Left lung (tissue), 14 donors: ENCODE data around the gene CTNNBIP1. TPM values are rescaled to one million over a fixed set of nuclear protein-coding genes. Genes with fewer than 3 reads are reported as not detected.

Source experiments
- ATAC-seq: fragments of 200-7000 bp; cut with Tn5 transposase; one replicate; pipeline ENCODE4 v1.9.1; 2020; ENCODE audit warnings: moderate library complexity
- DNase-seq, 4 donors: peaks; one replicate each; pipeline ENCODE4 v3.0.0-alpha.2; 2013 to 2020
- H3K27ac ChIP-seq, 2 donors: fragments of 200-600 bp; sonication (generic) in 1 of 2; one replicate each; pipeline versions ENCODE4 v1.5.0 to v1.8.0; 2020 to 2021
- H3K27me3 ChIP-seq, 2 donors: fragments of 200-600 bp; sonication (generic) in 1 of 2; one replicate each; pipeline versions ENCODE4 v1.5.0 to v1.8.0; 2020 to 2021
- H3K36me3 ChIP-seq, 2 donors: fragments of 200-600 bp; sonication (generic) in 1 of 2; one replicate each; pipeline versions ENCODE4 v1.5.0 to v1.8.0; 2020 to 2021
- H3K4me1 ChIP-seq, 2 donors: fragments of 200-600 bp; one replicate each; pipeline ENCODE4 v1.8.0; 2021
- H3K4me3 ChIP-seq, 2 donors: fragments of 200-600 bp; sonication (generic) in 1 of 2; one replicate each; pipeline versions ENCODE4 v1.5.0 to v1.8.0; 2020 to 2021; ENCODE audit warnings: mild to moderate bottlenecking in 1 of 2
- H3K9me3 ChIP-seq, 2 donors: fragments of 200-600 bp; sonication (generic) in 1 of 2; one replicate each; pipeline versions ENCODE4 v1.5.0 to v1.8.0; 2020 to 2021
- CTCF ChIP-seq, 2 donors: fragments of 200-600 bp; sonication (generic) in 1 of 2; IDR thresholded peaks; one replicate each; pipeline versions ENCODE4 v1.5.0 to v1.8.0; 2021; ENCODE audit warnings: antibody characterized with exemption in 2 of 2
- intact Hi-C, 2 donors: fragments of 100-400 bp; cut with DNase I; formaldehyde crosslinking; loops; one replicate each; pipeline versions ENCODE4 v1.11.2 to v1.14.2; 2022
- long read RNA-seq, 12 donors: library from polyadenylated mRNA in 2 of 12; unstranded in 2 of 12; transcript quantifications; one replicate each; pipeline ENCODE4 v2.0.0 and lab custom pipeline, GENCODE V29; 2019 to 2026
- polyA plus RNA-seq, 6 donors: library from polyadenylated mRNA; unstranded; fragments of 120-200 nt; gene quantifications; one replicate each; pipeline ENCODE4 v1.2.1, GENCODE V29; 2013; ENCODE audit not compliant: insufficient read length in 6 of 6
- total RNA-seq, 2 donors: library from RNA; stranded (reverse); fragmentation: NEBNext Ultra II Directional; extraction: Animal tissue kit (Norgen Biotek cat#: 25700); gene quantifications; one replicate each; pipeline ENCODE4 v1.2.1, GENCODE V29; 2021
- donor health status: DM: no; HTN: yes; CAD: no.
- donor health status: DM: no; HTN: no; CAD: no.

CTNNBIP1 gene
- 10 to 100 TPM; 30.2 to 40.9 TPM for total RNA-seq
- polyA plus RNA-seq = 10 to 100 TPM; 41.8 to 57.1 (median 53.3) TPM
- long read RNA-seq, donor 1, transcript CTNNBIP1-204 (5 exons, 1,206 nt) = major isoform, 40 of 76 reads
- long read RNA-seq, donor 1, partial matches to known transcripts = 32 of 76 reads
- long read RNA-seq, donor 1, other reads (novel, unspliced or antisense) = 0 of 76 reads
- long read RNA-seq, donor 2, transcript CTNNBIP1-204 (5 exons, 1,206 nt) = major isoform, 32 of 50 reads
- long read RNA-seq, donor 2, partial matches to known transcripts = 16 of 50 reads
- long read RNA-seq, donor 2, other reads (novel, unspliced or antisense) = 0 of 50 reads
- long read RNA-seq, donor 3, transcript CTNNBIP1-204 (5 exons, 1,206 nt) = major isoform, 46 of 70 reads
- long read RNA-seq, donor 3, partial matches to known transcripts = 21 of 70 reads
- long read RNA-seq, donor 3, other reads (novel, unspliced or antisense) = 0 of 70 reads
- long read RNA-seq, donor 4, partial matches to known transcripts = 0 of 5 reads
- long read RNA-seq, donor 4, other reads (novel, unspliced or antisense) = 2 of 5 reads
- long read RNA-seq, donor 5, transcript CTNNBIP1-204 (5 exons, 1,206 nt) = major isoform, 44 of 66 reads
- long read RNA-seq, donor 5, partial matches to known transcripts = 20 of 66 reads
- long read RNA-seq, donor 5, other reads (novel, unspliced or antisense) = 0 of 66 reads
- long read RNA-seq, donor 6, transcript CTNNBIP1-203 (6 exons, 3,000 nt) = minor isoform, 5 of 43 reads
- long read RNA-seq, donor 6, transcript CTNNBIP1-204 (5 exons, 1,206 nt) = major isoform, 38 of 43 reads
- long read RNA-seq, donor 6, partial matches to known transcripts = 0 of 43 reads
- long read RNA-seq, donor 6, other reads (novel, unspliced or antisense) = 0 of 43 reads
- long read RNA-seq, donor 7, transcript CTNNBIP1-204 (5 exons, 1,206 nt) = major isoform, 16 of 28 reads
- long read RNA-seq, donor 7, partial matches to known transcripts = 12 of 28 reads
- long read RNA-seq, donor 7, other reads (novel, unspliced or antisense) = 0 of 28 reads
- long read RNA-seq, donor 8, transcript CTNNBIP1-204 (5 exons, 1,206 nt) = major isoform, 30 of 86 reads
- long read RNA-seq, donor 8, partial matches to known transcripts = 52 of 86 reads
- long read RNA-seq, donor 8, other reads (novel, unspliced or antisense) = 0 of 86 reads
- long read RNA-seq, donor 9 = 0 reads
- long read RNA-seq, donor 10, partial matches to known transcripts = 0 of 7 reads
- long read RNA-seq, donor 10, other reads (novel, unspliced or antisense) = 4 of 7 reads
- long read RNA-seq, donor 11, transcript CTNNBIP1-204 (5 exons, 1,206 nt) = major isoform, 44 of 60 reads
- long read RNA-seq, donor 11, partial matches to known transcripts = 14 of 60 reads
- long read RNA-seq, donor 11, other reads (novel, unspliced or antisense) = 0 of 60 reads
- long read RNA-seq, donor 12, transcript CTNNBIP1-204 (5 exons, 1,206 nt) = major isoform, 29 of 54 reads
- long read RNA-seq, donor 12, partial matches to known transcripts = 21 of 54 reads
- long read RNA-seq, donor 12, other reads (novel, unspliced or antisense) = 0 of 54 reads

- no peak for TF ChIP-seq CTCF (IDR thresholded peaks at IDR 0.05)
- DNase-seq (peak in 1 of 4 donors; percentile 99), ATAC-seq (no peak)
- H3K9me3 ChIP-seq = no peaks in the 10 kb centered on the region
- peak within 1 kb of the TSS; percentile 72 to 73 for H3K4me3 ChIP-seq
- intact Hi-C loops = no loop called here
- peak within 1 kb of the TSS; percentile 93 to 94 for H3K27ac ChIP-seq
- H3K27me3 ChIP-seq = no peaks in the 10 kb centered on the region
- no peaks in the 10 kb centered on the region for H3K36me3 ChIP-seq
- peaks cover 13 to 31% of the 10 kb centered on the region in 2 donors for H3K4me1 ChIP-seq
Observed at GRCh38 chr1:9910076-9910422, at the start of gene CTNNBIP1. TSS of gene CTNNBIP1 (minus strand) at chr1:9910269. CDS start at chr1:9872064, 38,205 bp downstream.

- no peak for TF ChIP-seq CTCF (IDR thresholded peaks at IDR 0.05)
- H3K9me3 ChIP-seq = no peaks in the 10 kb centered on the region
- no peak for DNase-seq
- peaks cover 0 to 5% of the 10 kb centered on the region in 2 donors for H3K36me3 ChIP-seq
- H3K27me3 ChIP-seq = no peaks in the 10 kb centered on the region
- ATAC-seq = no peak
- intact Hi-C loops = no loop called here
- H3K4me3 ChIP-seq = no peak overlapping the region
- H3K27ac ChIP-seq = no peak overlapping the region
- no peaks in the 10 kb centered on the region for H3K4me1 ChIP-seq
Observed at GRCh38 chr1:9957726-9958125, 47.7 kb upstream of the CTNNBIP1 start.

GRCh38 chr1:9946315-9946714 lies 36.2 kb upstream of the CTNNBIP1 start:
- Histone ChIP-seq H3K27me3 (no peaks in the 10 kb centered on the region), H3K4me1 (peaks cover 8 to 44% of the 10 kb centered on the region in 2 donors)

More at GRCh38 chr1:9946315-9946714, 36.2 kb upstream of the CTNNBIP1 start:
- Histone ChIP-seq H3K36me3 (peaks cover 0 to 6% of the 10 kb centered on the region in 2 donors), H3K27ac (no peak overlapping the region), H3K4me3 (no peak overlapping the region), H3K9me3 (no peaks in the 10 kb centered on the region)
- intact Hi-C loops = loop anchor here in 1 of 2 donors (10.0 kb wide), 1 partner anchor 88 kb away; the partner anchor contains the start of gene UBE4B
- DNase-seq = no peak
- no peak for ATAC-seq
- no peak for TF ChIP-seq CTCF (IDR thresholded peaks at IDR 0.05)
